K562 (cell line): Measurements from ENCODE around the gene TMPRSS11E. TPM values are rescaled to one million over a fixed set of nuclear protein-coding genes. Genes with fewer than 3 reads are reported as not detected.
"Not testable (repeated sequence)": the region's sequence is repeated elsewhere in the genome, so short reads cannot be mapped to it uniquely, and the experiment has no call there.

Experiments
- ATAC-seq: fragments of 200-7000 bp; cut with Tn5 transposase; 3 replicates; pipeline ENCODE4 v1.9.1; 2020; ENCODE audit warnings: moderate library complexity
- BruUV-seq: library from RNA; stranded (reverse); fragments of 400-500 nt; replicated peaks from 2 replicates; lab custom pipeline; 2021; lab: Mats Ljungman, UMichigan
- CTCF ChIA-PET: fragments of 300-600 bp; formaldehyde crosslinking; extraction: SDS; loops from one replicate; lab custom pipeline; 2021; ENCODE audit warnings: low intra/inter-chr PET ratio; lab: Yijun Ruan, JAX
- POLR2A ChIA-PET: fragments of 300-600, 350-650 bp; sonication (Branson Sonifier 250); formaldehyde crosslinking; extraction: SDS; loops from one replicate; lab custom pipeline; 2021; ENCODE audit warnings: antibody characterized with exemption, inconsistent platforms; lab: Yijun Ruan, JAX
- DNase-seq, 4 experiments: peaks; one replicate each; pipeline versions ENCODE4 v3.0.0 to v3.0.0-alpha.2; 2011 to 2018; ENCODE audit warnings: low spot score in 3 of 4, mixed read lengths in 3 of 4; ENCODE audit errors: extremely low read depth in 1 of 4
- FAIRE-seq: peaks from 2 replicates; lab custom pipeline; 2011; peaks lifted over from hg19 to GRCh38; lab: Jason Lieb, UNC
- H2AFZ ChIP-seq: 2 replicates; pipeline ENCODE4 v1.6.0; 2011; ENCODE audit warnings: low read depth, low read length, control low read depth, inconsistent platforms
- H3K27ac ChIP-seq: fragments of 200-600 bp; 3 replicates; pipeline ENCODE4 v1.8.0; 2011; ENCODE audit warnings: low read depth, mild to moderate bottlenecking, control low read depth, inconsistent platforms, low read length, moderate library complexity, mixed read lengths; ENCODE audit errors: extremely low read depth
- H3K27me3 ChIP-seq, 2 experiments: fragments of 300-600 bp in 1 of 2; 2 replicates in 1 of 2; 3 replicates in 1 of 2; pipeline versions ENCODE4 v1.6.0 to v1.8.0; 2011; ENCODE audit warnings: inconsistent platforms in 2 of 2, low read length in 2 of 2, mild to moderate bottlenecking in 1 of 2, mixed read lengths in 1 of 2, moderate library complexity in 1 of 2; ENCODE audit not compliant: control insufficient read depth in 2 of 2, insufficient read depth in 2 of 2
- H3K36me3 ChIP-seq: fragments of 300-600 bp; 3 replicates; pipeline ENCODE4 v1.8.0; 2011; ENCODE audit warnings: mild to moderate bottlenecking, low read length, inconsistent platforms; ENCODE audit not compliant: control insufficient read depth, insufficient read depth
- H3K4me1 ChIP-seq, 2 experiments: fragments of 200-600 bp in 1 of 2; replicated peaks in 1 of 2; 2 replicates in 1 of 2; 3 replicates in 1 of 2; pipeline versions ENCODE4 v1.5.1 to v1.8.0; 2011; ENCODE audit warnings: inconsistent platforms in 2 of 2, low read length in 2 of 2, mild to moderate bottlenecking in 1 of 2, mixed read lengths in 1 of 2, moderate library complexity in 1 of 2; ENCODE audit not compliant: control insufficient read depth in 2 of 2, insufficient read depth in 2 of 2
- H3K4me2 ChIP-seq: 2 replicates; pipeline ENCODE4 v1.6.1; 2011; ENCODE audit warnings: low read length, control low read depth, inconsistent platforms, mixed read lengths; ENCODE audit not compliant: insufficient read depth
- H3K4me3 ChIP-seq: fragments of 200-600 bp; sonication (generic), shearing (Covaris generic); 2 replicates; pipeline ENCODE4 v1.5.1; 2016; ENCODE audit warnings: control low read depth, inconsistent platforms
- H3K79me2 ChIP-seq: fragments of 200-600 bp; 3 replicates; pipeline ENCODE4 v1.8.0; 2011; ENCODE audit warnings: low read length, inconsistent platforms; ENCODE audit not compliant: control insufficient read depth, insufficient read depth
- H3K9ac ChIP-seq, 2 experiments: 2 replicates each; pipeline versions ENCODE4 v1.6.0 to v1.6.1; 2011; ENCODE audit warnings: low read depth in 2 of 2, low read length in 2 of 2, control low read depth in 1 of 2, inconsistent platforms in 1 of 2, mild to moderate bottlenecking in 1 of 2, mixed read lengths in 1 of 2; ENCODE audit not compliant: insufficient read depth in 1 of 2
- H3K9me1 ChIP-seq: one replicate; pipeline ENCODE4 v1.6.0; 2011; ENCODE audit warnings: inconsistent platforms, mild to moderate bottlenecking, low read length, moderate library complexity; ENCODE audit not compliant: control insufficient read depth, insufficient read depth
- H3K9me3 ChIP-seq: replicated peaks from 2 replicates; pipeline ENCODE4 v1.5.1; 2011; ENCODE audit warnings: low read depth, low read length, inconsistent platforms; ENCODE audit not compliant: control insufficient read depth, insufficient read depth
- H4K20me1 ChIP-seq: replicated peaks from 2 replicates; pipeline ENCODE4 v1.6.1; 2011; ENCODE audit warnings: low read length, inconsistent platforms, mixed read lengths; ENCODE audit not compliant: control insufficient read depth, insufficient read depth
- SAFB2 ChIP-seq: fragments of 200-400 bp; formaldehyde crosslinking; IDR thresholded peaks from 2 replicates; pipeline ENCODE4 v1.6.1; 2018; ENCODE audit warnings: borderline replicate concordance, low read length, low read depth, moderate library complexity; ENCODE audit not compliant: severe bottlenecking
- WGBS: fragments of 100-300 bp; shearing (Covaris generic); methylation state at CpG from one replicate; pipeline ENCODE4 v1.1.6; 2016; ENCODE audit warnings: low coverage, mixed read lengths; ENCODE audit not compliant: insufficient coverage; ENCODE audit errors: missing lambda C conversion rate; 5-methylcytosine and 5-hydroxymethylcytosine counted together
- in situ Hi-C: fragments of 300-500 bp; cut with MboI; formaldehyde crosslinking; loops from 4 replicates; pipeline ENCODE4 v1.15.0; 2018; ENCODE audit warnings: inconsistent platforms, mixed read lengths
- intact Hi-C: fragments of 100-400 bp; cut with micrococcal nuclease; formaldehyde crosslinking; loops from 2 replicates; pipeline ENCODE4 v1.14.2; 2022
- polyA plus RNA-seq, 8 experiments: library from polyadenylated mRNA; depleted of rRNA in 4 of 8; stranded (reverse) in 5 of 8; unstranded in 3 of 8; fragments of >200 nt; fragmentation: Nextera tagmentation in 2 of 8; fragmentation: Illumina TruSeq in 1 of 8; extraction: Ambion mirVana in 2 of 8; extraction: Trizol in 1 of 8; gene quantifications; 2 replicates each; pipeline versions ENCODE4 v1.2.1 to v1.2.3, GENCODE V29; 2011 to 2014; ENCODE audit warnings: inconsistent platforms in 1 of 8, missing spikeins in 1 of 8
- total RNA-seq, 7 experiments: library from RNA; depleted of rRNA in 6 of 7; stranded (reverse); fragments of >200 nt in 6 of 7; fragmentation: Illumina TruSeq in 2 of 7; extraction: Trizol in 2 of 7; gene quantifications; 2 replicates each; pipeline versions ENCODE4 v1.2.1 to v1.2.3, GENCODE V29; 2011 to 2021; ENCODE audit warnings: low replicate concordance in 1 of 7
- TF ChIP-seq, protein P1 (sequence below): fragments of 200-800 bp; sonication (Bioruptor generic); IDR thresholded peaks from 2 replicates; pipeline ENCODE4 v1.6.1; 2016; ENCODE audit warnings: missing genetic modification characterization, missing compliant biosample characterization

TMPRSS11E gene
- total and polyA plus RNA-seq, 9 of the 15 experiments (the other 6 are each of a cell fraction or from before 2014, with no cell fraction given): not detected

DNA sequence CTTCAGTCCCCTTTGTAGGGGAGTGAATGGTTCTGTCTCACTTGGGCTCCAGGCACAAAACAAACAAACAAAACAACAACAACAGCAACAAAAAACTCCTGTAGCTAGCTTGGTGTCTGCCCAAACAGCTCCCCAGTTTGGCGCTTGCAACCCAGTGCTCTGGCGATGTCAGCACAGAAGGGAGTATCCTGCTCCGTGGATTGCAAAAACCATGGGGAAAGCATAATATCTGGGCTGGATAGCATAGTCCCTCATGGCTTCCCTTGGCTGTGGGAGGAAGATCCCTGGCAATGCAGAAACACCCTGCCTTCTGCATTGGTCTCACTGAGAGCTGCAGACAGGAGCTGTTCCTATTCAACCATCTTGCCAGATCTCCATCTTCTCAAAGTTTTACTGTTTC, 89.1 kb downstream of the TMPRSS11E start:
- BruUV-seq: no TSS peak
- WGBS: 0% methylated on average over 3 of the region's 3 CpGs

DNA sequence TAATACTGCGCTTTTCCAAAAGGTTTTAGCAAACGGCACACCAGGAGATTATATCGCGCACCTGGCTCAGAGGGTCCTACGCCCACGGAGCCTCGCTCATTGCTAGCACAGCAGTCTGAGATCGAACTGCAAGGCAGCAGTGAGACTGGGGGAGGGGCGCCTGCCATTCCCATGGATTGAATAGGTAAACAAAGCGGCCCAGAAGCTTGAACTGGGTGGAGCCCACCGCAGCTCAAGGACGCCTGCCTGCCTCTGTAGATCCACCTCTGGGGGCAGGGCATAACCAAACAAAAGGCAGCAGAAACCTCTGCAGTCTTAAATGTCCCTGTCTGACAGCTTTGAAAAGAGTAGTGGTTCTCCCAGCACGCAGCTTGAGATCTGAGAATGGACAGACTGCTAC, 95.5 kb downstream of the TMPRSS11E start:
- H3K9ac ChIP-seq, H3K4me2 ChIP-seq, POLR2A ChIA-PET, CTCF ChIA-PET, H3K36me3 ChIP-seq, BruUV-seq, ATAC-seq, intact Hi-C loops, H3K9me1 ChIP-seq, H3K27me3 ChIP-seq, H3K4me3 ChIP-seq, H3K79me2 ChIP-seq, DNase-seq, H4K20me1 ChIP-seq, FAIRE-seq, H3K27ac ChIP-seq, H3K9me3 ChIP-seq, in situ Hi-C loops, H3K4me1 ChIP-seq, H2AFZ ChIP-seq: not testable (repeated sequence)
- 1% methylated on average over 11 of the region's 13 CpGs for WGBS

More for the DNA sequence above, 89.1 kb downstream of the TMPRSS11E start:
- no peaks in the 10 kb centered on the region for H3K9me3 ChIP-seq
- in situ Hi-C loops: no loop called here
- no peak for FAIRE-seq
- no peak overlapping the region for H3K9ac ChIP-seq
- H3K27ac ChIP-seq: no peak overlapping the region
- intact Hi-C loops: no loop called here
- no peaks in the 10 kb centered on the region for H3K27me3 ChIP-seq
- TF ChIP-seq, protein P1, sequence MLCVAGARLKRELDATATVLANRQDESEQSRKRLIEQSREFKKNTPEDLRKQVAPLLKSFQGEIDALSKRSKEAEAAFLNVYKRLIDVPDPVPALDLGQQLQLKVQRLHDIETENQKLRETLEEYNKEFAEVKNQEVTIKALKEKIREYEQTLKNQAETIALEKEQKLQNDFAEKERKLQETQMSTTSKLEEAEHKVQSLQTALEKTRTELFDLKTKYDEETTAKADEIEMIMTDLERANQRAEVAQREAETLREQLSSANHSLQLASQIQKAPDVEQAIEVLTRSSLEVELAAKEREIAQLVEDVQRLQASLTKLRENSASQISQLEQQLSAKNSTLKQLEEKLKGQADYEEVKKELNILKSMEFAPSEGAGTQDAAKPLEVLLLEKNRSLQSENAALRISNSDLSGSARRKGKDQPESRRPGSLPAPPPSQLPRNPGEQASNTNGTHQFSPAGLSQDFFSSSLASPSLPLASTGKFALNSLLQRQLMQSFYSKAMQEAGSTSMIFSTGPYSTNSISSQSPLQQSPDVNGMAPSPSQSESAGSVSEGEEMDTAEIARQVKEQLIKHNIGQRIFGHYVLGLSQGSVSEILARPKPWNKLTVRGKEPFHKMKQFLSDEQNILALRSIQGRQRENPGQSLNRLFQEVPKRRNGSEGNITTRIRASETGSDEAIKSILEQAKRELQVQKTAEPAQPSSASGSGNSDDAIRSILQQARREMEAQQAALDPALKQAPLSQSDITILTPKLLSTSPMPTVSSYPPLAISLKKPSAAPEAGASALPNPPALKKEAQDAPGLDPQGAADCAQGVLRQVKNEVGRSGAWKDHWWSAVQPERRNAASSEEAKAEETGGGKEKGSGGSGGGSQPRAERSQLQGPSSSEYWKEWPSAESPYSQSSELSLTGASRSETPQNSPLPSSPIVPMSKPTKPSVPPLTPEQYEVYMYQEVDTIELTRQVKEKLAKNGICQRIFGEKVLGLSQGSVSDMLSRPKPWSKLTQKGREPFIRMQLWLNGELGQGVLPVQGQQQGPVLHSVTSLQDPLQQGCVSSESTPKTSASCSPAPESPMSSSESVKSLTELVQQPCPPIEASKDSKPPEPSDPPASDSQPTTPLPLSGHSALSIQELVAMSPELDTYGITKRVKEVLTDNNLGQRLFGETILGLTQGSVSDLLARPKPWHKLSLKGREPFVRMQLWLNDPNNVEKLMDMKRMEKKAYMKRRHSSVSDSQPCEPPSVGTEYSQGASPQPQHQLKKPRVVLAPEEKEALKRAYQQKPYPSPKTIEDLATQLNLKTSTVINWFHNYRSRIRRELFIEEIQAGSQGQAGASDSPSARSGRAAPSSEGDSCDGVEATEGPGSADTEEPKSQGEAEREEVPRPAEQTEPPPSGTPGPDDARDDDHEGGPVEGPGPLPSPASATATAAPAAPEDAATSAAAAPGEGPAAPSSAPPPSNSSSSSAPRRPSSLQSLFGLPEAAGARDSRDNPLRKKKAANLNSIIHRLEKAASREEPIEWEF (CRISPR knock-in tag): no peak
- no peak for TF ChIP-seq SAFB2
- ChIA-PET CTCF (no interaction called here), POLR2A (no interaction called here)
- no peaks in the 10 kb centered on the region for H3K4me1 ChIP-seq
- no peaks in the 10 kb centered on the region for H3K79me2 ChIP-seq
- no peak overlapping the region for H3K4me2 ChIP-seq
- H3K9me1 ChIP-seq: no peaks in the 10 kb centered on the region
- H4K20me1 ChIP-seq: no peaks in the 10 kb centered on the region
- H2AFZ ChIP-seq: no peak overlapping the region
- H3K4me3 ChIP-seq: no peak overlapping the region
- no peaks in the 10 kb centered on the region for H3K36me3 ChIP-seq
- ATAC-seq: no peak
- no peak for DNase-seq
